Measurements from ENCODE around the gene IL17B. TPM values are rescaled to one million over a fixed set of nuclear protein-coding genes. Genes with fewer than 3 reads are reported as not detected.
A peak's percentile ranks its signal among the peaks of the same experiment; 100 is the strongest.

IL17B gene
- total RNA-seq, 1 donor from 2014 or later: not detected

GRCh38 chr5:149415066-149415967 is 36.2 kb upstream of the IL17B start:
- DNase-seq (ENCODE audit: low spot score) (no peak), ATAC-seq (no peak)

GRCh38 chr5:149414405-149415065 is 35.4 kb upstream of the IL17B start:
- ATAC-seq: no peak
- DNase-seq (ENCODE audit: low spot score): no peak

- no peak for ATAC-seq
- no peak for DNase-seq (ENCODE audit: low spot score)
These were observed 34.6 kb upstream of the IL17B start for GRCh38 chr5:149413477-149414210.

DNA sequence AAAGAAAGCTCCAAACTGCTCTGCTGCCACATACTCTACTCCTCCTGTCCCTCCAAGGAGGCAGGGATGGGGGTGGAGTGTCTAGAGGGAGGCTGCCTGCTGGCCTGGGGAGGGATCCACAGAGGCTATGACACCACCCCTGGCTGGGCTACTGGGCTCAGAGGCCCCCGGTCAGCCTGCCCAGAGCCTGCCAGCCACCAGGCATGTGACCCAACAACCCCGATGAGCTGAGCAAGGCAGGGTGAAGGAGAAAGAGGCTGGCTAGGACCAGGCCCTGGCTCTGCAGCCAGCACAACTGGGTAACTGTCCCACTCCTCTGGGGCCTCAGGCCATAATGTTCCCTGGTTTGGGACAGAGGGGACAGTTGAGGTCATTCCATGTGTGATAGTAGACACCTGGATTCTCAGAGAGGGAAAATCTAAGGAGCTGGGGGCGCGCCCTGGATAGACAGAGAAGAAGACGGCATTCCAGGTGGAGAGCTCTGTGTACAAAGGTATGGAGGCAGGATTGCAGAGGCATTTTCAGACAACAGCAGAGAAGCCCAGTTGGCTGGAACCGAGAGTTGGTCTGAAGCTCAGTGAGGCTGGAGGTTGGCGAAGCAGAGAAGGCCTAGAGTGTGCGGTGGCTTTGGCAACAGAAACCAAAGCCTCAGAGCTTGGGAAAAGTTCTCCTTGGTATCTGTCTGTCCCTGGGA is 33.8 kb upstream of the IL17B start:
- ATAC-seq (no peak), DNase-seq (ENCODE audit: low spot score) (no peak)

GRCh38 chr5:149411738-149412519 is 32.8 kb upstream of the IL17B start:
- ATAC-seq (no peak), DNase-seq (ENCODE audit: low spot score) (no peak)

- no peak for DNase-seq (ENCODE audit: low spot score)
These were observed 31.8 kb upstream of the IL17B start for GRCh38 chr5:149410721-149411432.

GRCh38 chr5:149410071-149410470 is 31.0 kb upstream of the IL17B start:
- ATAC-seq: no peak
- no peak for DNase-seq (ENCODE audit: low spot score)

More at GRCh38 chr5:149410721-149411432, 31.8 kb upstream of the IL17B start:
- no peak for ATAC-seq

GRCh38 chr5:149409268-149409948 is 30.3 kb upstream of the IL17B start:
- DNase-seq (ENCODE audit: low spot score): no peak

GRCh38 chr5:149408252-149409099 is 29.4 kb upstream of the IL17B start:
- no peak for ATAC-seq
- no peak for DNase-seq (ENCODE audit: low spot score)

More at GRCh38 chr5:149409268-149409948, 30.3 kb upstream of the IL17B start:
- ATAC-seq: no peak

DNA sequence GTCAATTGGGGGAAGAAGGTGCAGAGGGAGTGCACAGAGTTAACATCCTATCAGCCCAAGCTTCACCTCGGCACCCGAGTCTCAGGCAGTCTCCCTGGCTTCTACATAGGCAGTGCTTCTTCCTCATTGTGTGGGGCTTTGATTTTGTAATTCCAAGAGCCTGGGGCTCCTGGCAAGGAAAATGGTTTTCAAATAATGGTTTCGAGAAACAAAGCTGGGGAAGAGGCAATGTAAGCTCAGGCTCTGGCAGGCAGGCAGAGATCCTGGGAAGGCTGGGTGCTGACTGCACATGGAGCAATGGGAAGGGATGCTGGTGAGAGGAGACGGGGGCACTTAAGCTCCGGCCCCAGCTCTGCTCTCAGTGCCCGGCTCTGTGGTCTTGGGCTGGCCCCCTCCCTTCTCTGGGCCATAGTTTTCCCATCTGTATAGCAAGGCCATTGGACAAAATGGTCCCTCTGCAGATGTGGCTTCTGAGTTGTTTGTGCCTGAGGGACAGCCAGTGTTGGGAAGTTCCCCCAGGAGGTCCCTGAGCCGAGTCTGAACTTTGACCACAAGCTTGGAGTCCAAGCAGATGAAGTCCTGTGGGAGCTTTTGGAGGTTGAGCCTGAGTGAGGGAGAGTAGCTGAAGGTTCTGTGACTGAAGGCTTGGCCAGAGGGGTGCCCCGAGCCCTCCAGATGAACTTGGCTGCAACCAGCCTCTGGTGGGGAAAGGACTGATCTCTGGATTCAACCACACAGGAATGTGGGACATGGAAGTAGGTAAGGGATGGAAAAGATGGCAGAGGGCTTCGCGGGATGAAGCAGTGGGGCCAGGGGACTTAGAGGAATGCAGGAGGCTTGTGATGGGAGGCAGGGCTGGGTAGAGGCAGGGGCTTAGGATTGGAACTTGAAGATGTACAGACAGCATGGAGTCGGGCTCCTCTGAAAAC is 28.5 kb upstream of the IL17B start:
- no peak for ATAC-seq
- DNase-seq (ENCODE audit: low spot score): no peak

DNA sequence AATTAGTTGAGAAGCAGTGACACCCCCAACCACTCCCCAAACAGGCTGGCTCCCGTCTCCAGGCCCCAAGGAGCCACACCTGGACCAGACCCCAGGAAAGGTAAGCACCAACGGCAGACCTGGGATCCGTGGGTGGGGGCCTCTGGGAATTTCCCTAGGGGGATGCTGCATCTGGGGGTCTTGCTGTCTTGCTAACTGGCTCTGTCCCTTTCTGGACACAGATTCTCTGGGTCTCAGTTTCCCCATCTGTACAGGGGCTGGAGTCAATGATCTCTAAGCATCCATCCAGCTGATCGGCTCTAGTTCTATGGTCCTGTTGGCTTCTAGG is 27.9 kb upstream of the IL17B start:
- DNase-seq (ENCODE audit: low spot score) (no peak), ATAC-seq (no peak)

- DNase-seq (ENCODE audit: low spot score): no peak
- peak; percentile 65 for ATAC-seq
These were observed 27.3 kb upstream of the IL17B start for GRCh38 chr5:149406203-149406978.

- no peak for DNase-seq (ENCODE audit: low spot score)
- ATAC-seq: no peak
These were observed 26.6 kb upstream of the IL17B start for GRCh38 chr5:149405550-149406202.

GRCh38 chr5:149404746-149405549 is 25.9 kb upstream of the IL17B start:
- DNase-seq (ENCODE audit: low spot score) (no peak), ATAC-seq (no peak)

All from left lobe of liver (tissue), 2 donors.